ENCODE results near the gene TNFAIP8L3. TPM values are rescaled to one million over a fixed set of nuclear protein-coding genes. Genes with fewer than 3 reads are reported as not detected.
"Not testable (repeated sequence)": the region's sequence is repeated elsewhere in the genome, so short reads cannot be mapped to it uniquely, and the experiment has no call there.

The TNFAIP8L3 gene
- polyA plus RNA-seq, 1 donor = 2.2 TPM

DNA sequence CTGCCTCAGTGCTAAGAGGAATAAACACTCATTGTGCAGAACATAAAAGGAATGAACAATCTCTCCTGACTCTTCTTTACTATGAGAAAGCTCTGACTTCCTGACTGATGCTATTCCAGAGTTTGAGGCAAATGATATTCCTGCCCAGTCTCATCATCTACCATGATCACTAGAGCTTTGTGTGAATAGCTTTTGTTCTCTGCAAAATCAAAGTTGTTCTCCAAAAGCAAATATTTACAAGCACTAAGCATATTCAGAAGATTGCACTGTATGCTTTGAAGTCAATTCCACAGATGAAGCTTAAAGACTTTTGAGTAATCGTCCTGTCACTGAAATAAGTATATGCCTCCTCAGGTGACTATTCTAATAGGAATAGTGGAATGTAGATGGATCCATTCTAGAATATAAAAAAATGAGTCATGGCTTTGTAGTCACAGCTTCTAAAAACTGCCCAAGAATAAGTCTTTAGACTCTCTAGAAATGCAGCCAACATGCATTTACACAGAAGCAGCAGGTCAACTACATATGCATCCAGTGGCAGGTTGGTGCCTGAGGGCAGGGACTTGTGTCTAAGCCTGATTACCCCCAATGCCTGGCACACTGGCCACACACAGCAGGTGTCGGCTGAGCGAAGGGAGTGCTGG, 34.6 kb downstream of the TNFAIP8L3 start:
- DNase-seq = no peak

DNA sequence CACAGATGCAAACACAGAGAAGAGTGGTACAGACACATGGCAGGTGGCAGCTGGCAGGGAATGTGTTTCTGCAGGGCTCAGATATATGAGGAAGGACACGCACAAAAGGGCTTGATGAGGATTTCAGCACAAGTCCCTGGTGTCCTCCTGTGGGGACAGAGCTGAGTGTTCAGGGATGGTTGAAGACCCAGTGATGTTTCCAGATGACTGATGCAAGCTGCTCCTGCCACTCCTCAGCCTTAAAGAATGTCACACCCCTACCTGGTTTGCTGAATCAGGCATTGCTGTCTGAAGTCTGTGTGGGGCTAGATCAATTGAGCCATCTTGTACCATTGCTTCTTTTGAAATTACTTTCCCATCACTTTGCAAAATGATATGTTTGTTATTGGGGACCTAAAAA, 40.2 kb downstream of the TNFAIP8L3 start:
- no peak for DNase-seq

DNA sequence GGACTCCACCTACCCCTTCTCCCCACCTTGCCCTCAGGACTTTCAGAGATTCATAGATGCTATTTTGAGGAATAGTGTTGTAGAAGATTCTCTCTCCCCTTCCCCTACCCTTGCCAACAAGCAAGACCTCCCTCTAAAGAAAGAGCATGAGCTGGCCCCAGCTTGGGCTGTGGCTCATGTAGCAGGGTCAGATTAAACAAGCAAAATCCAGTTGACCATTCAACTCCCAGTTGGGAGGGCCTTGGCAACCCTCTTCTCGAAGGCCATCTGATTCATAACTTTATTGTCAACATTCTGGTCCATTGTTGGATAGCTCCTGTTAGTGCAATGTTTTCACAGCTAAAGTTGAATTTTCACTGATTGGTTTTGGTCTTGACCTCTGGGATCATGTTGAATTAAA, 41.1 kb downstream of the TNFAIP8L3 start:
- DNase-seq = no peak

DNA sequence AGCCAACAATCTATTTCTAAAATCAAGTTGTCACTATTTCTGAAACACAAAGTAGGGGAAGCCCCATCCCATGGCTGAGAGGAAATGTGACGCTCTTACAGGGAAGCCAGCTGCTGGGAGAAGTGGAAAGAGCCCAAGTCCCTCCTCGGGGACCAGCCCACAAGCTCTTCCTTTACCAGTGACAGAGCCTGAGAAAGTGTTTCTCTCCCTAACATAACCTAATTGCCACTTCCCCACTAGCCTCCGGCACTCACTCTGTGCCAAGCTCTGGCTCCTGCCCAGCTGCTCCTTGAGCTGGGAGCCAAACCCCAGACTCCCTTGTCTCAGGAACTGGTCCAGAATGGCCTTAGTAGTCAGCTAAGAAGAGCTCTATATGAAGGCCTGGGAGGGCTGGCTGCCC, 42.9 kb downstream of the TNFAIP8L3 start:
- no peak for DNase-seq

DNA sequence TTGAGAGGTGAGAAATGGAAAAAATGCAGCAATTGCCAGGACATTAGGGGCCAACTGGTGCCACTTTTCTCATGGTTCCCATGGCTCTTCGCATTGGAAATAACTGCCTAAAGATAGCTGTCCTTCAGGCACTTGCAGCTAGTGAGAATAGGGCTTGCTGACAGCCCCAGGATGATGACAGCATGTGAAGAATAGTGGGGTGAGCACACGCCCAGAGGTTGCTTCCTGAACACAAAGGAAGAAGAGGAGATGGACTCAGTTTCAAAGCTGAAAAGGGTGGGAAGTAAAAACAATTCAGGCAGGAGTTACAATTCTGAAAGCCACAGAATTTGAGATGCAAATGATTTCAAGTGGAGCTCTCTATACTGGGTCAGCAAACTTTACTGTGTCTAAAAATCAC, 45.6 kb downstream of the TNFAIP8L3 start:
- no peak for DNase-seq

DNA sequence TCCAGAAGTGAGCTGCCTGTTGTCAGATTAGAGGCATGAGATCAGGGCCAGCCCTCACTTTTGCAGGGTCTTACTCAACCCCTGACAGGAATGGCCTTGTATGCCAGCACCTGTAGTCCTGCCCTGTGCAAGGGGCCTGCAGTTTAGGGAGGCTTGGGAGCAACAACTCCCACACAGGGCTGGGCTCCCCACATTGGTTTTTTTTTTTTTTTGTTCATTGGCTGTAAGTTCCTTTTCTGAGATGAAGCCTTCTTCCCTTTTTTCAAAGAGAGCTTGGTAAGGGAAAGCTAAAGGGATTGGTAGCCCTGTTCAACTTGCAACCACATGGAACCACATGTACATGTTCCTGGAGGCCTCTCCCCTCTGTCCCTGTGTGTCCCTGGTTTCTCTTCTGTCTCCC, 46.4 kb downstream of the TNFAIP8L3 start:
- DNase-seq = no peak

DNA sequence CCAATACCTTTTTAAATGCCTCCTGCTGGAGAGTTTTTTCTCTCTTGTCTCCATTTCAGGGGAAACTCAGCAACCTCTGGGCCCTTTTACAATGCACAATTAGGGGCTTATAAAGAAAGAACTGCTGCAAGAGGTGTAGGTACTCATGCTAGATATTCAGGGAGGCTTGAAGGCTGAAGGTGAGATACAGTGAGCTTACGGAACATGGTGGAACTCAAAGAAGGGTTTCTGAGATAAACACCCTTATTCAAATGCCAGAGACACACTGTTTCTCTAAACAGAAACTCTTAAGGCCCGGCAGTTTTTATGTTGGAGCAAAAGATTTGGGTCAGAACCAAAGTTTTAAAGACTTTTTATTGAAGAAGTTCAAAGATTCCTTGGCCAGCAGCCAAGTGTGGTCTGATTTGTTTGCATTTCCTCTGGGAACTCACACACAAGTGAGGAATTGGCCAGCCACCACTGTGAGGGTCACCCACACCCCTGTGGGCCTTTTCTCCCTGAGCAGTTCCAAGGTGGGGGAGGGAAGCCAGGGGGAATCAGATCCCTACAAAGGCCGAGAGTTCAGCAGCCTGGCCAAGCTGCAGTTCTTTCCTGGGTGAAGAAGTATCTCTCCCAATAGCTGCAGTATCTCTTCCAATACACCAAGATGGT, 47.8 kb downstream of the TNFAIP8L3 start:
- no peak for DNase-seq

DNA sequence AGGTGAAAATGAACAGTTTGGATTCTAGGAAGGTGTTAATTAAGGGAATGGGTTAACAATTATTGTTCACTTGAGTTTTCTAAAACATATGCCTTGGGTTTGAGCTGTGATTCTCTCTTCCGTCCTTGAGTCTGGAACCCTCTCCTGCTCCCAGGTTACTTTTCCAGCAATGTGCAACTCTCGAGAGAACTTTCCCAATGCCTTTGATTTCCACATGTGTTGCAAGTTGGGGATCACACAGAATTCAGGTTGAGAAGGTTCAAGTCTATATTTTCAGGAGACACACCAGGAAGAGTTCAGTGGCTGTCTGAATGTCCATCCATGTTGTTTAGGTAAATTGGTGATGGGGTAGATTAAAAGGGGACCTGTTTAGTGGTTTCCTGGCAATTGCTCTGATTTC, 48.7 kb downstream of the TNFAIP8L3 start:
- DNase-seq = no peak

DNA sequence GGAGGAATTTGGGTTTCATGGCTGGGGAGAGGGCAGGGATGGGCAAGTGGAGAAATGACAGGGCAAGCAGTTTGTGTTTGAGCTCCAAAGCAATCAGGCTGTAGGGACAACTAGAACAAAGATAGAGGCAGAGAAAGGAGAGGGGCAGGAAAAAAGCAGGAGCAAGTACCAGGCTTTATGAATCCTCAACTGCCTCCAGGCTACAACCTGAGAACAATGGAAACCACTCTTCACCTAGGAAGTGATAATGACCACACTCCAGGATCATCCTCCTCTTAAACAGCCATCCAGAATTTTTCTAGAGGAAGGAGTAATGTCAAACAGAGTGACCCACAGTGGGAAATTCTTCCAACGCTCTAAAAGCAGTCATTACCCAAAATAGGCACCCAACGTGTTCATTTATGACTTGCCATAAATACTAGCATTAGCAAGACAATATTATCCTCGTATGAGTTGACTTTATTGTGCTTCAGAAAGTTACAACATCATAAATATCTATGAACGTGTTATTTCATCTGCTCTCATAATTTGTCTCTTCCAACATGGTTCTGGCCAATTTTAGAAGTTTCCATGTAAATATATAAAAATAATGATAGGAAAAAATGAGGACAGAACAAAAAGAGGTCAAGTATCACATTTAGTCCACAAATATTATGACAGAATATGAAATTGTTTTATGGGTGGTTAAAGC, 50.5 kb downstream of the TNFAIP8L3 start:
- DNase-seq = no peak

DNA sequence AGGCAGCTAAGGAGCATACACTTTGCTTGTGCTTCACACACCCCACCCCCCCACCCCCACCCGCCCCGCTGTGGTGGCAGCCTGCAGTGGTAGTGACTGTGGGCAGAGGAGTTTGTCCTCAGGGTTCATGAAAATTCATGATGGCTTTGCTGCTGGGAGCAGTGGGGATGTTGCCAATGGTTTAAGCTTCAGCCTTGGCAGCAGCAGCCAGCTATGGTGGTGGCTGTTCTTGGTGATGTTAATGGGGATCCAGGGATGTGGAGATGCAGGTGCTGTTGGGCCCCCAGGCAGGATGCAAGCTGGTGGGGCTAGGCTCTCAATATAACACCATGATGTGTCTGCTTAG, 55.8 kb downstream of the TNFAIP8L3 start:
- no peak for DNase-seq

DNA sequence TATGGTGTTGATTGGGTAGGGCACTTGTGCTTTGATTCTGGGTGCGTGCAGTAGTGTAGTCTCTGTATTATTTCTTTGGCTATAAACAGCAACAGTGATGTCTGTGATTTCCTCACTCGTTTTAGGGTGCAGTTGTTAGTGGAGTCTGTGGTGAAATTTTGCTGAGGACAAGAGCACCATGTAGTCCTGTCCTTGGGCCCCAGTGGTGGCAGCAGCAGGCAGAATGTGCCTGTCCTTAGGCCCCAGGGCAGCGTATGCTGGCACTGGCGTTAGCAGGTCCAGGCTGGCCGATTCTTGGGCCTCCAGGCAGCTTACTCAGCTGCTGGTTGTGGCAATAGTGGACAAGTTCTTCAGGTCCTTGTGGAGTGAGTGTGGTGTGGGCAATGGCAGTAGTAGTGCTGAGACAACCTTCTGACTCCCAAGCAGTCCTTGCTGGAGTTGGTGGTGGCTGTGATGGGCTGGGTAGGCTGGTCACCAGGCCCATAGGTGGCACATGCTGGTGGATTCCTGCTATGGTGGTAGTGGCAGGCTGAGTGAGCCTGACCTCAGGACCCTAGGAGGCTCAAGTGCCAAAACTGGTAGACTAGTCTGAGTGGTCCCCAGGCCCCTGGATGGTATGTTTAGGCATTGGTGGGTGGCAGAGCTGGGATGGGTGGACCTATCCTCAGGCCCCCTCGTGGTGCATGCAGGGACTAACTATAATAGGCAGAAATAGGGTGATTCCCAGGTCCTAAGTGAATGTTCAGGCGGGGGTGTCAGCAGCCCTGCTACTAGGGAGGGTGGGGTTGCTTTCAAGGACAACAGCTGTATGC, 56.3 kb downstream of the TNFAIP8L3 start:
- DNase-seq = no peak

DNA sequence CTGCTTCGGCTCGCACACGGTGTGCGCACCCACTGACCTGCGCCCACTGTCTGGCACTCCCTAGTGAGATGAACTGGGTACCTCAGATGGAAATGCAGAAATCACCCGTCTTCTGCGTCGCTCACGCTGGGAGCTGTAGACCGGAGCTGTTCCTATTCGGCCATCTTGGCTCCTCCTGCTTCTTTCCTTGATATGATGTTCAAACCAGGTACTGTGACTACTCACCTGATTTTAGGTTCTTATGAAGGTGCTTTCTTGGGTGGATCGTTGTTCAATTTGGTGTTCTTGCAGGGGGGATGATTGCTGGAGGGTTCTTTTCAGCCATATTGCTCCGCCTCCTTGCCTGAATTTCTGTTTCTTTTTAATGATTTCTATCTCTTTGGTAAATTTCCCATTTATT, 57.2 kb downstream of the TNFAIP8L3 start:
- DNase-seq = not testable (repeated sequence)

DNA sequence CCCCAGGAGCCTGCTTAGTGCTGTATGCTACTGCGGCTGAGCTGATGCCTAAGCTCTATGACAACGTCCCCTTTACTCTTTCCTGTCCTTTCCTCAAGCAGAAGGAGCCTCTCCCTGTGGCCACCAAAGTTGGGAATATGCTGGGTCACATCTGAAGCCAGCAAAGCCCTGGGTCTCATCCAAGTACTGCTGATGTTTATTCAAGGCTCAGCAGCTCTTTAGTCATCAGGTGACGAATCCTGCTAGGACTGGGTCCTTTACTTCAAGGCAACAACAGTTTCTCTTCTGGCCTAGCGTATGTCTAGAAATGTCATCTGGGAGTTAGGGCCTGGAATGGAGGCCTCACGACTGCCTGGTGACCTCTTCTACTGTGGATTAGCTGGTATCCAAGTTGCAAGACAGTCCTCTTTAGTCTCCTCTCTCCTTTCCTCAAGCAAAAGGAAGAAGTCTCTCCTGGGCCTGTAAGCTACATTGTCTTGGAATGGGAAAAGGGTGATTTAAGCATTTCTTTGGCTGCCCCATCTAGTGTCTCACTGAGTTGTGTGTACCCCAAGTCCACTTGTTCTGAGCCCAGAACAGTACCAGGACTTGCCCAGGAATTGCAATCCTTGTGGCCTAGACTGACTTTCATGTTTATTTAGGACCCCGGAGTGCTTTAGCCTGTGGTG, 63.9 kb downstream of the TNFAIP8L3 start:
- no peak for DNase-seq

DNA sequence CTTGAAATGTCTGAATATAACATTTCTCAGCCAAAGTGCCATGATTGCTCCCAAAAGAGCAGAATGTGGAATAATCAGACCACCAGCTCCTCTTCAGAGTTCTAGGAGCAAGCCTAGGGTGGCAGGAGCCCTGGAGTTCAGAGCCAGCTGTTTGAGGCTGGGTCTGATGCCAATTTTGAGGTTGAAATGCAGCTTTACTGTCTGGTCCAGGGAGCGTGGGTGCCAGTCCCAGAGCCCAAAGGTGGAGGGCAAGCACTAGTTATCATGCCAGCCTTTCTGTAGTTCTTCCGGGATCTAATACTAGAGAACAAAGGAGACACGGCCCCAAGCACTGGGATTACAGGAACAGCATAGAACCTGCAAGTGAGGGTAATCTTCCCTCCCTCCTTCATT, 69.3 kb downstream of the TNFAIP8L3 start:
- DNase-seq = no peak

DNA sequence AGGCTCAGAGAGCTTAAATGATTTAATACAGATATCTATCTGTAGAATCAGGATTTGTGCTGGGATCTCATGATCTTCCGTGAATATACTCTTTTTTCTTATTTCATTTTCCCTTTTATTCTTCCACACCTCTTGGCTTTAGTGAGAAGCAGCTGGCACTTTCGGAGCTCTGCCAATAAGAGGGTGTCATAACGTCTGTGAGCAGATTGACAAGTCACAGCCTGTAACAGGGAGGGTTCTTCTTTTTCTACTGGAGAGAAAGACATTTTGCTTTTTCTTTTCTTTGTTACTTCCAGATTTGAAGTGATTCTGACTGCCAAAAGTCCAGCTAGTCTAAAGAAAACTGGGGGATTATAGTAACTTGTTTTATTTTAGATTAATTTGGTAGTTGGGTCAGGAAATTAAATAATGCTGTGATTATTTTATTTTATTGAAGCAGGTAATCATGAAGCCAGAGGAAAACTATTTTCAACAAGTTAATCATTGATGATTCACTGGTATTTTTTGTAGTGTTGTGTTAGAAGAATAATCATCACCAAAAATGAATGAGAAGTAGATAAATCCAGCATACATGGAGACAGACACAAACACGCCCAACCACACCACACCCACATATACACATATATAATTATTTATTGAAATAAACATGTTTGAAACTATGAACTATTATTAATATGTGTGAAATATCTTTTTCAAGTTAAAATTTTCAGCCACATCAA, 69.8 kb downstream of the TNFAIP8L3 start:
- DNase-seq = no peak

DNA sequence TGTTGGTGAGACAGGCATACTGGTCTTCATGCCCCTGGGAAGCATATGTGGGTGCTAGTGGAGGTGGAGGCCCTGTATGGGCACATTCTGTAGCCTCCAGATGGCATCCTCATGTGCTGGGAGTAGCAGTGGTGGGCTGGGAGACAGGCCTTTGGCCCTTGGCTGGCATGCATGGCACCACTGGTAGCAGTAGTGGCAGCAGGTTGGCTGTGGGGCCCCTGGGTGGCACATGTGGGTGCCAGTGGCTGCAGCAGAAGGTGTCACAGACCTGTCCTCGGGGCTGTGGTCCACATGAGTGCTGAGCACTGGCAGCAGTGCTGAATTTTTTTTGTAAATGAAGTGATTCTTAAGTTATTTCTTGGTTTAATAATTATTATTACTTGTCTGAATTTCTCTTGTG, 71.2 kb downstream of the TNFAIP8L3 start:
- DNase-seq = no peak

DNA sequence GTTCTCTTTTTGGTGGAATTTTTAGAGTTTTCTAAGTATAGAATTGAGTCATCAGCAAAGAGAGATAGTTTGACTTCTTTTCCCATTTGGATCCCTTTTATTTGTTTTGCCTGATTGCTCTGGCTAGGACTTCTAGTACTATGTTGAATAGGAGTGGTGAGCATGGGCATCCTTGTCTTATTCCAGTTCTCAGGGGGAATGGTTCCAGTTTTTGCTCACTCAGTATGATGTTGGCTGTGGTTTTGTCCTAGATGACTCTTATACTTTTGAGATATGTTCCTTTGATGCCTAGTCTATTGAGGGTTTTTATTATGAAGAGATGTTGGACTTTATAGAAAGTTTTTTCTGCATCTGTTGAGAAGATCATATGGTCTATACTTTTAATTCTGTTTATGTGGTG, 72.5 kb downstream of the TNFAIP8L3 start:
- DNase-seq = no peak

DNA sequence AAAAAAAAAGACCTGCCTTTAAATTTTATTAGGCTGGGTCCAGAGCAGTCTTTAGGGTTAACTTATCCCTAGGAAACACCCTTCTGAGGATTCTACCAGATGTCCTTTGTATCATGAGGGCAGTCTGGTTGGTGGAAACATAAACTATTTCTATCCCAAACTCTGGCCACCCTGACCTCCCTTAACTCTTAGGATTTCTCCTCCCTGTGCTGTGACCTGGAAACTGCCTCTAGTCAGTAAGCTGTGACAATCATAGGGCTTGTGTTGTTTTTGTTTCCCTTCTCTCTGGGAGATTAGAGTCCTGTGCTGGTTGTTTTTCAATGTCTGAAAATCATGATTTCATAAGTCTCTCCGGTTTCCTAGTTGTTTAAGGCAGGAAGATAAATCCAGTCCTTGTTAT, 78.1 kb downstream of the TNFAIP8L3 start:
- no peak for DNase-seq

DNA sequence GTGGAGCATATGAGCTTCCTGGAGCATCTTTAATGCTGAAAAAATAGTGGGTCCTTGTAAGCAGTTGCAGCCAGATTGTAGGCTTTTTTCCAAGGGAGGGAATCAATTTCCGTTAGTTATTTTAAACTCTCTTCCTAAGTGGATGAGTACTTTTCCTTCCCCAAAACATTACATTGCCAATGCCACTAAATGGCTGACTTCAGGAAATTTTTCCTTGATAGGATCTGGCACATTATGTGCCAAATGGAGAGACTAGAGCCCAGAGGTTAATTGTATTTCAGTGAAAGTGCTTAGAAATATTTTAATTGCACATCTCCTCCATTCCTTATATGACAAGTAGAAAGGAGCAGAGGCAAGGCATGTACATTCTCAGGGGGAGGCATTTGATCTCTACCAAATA, 83.5 kb downstream of the TNFAIP8L3 start:
- DNase-seq = no peak

DNA sequence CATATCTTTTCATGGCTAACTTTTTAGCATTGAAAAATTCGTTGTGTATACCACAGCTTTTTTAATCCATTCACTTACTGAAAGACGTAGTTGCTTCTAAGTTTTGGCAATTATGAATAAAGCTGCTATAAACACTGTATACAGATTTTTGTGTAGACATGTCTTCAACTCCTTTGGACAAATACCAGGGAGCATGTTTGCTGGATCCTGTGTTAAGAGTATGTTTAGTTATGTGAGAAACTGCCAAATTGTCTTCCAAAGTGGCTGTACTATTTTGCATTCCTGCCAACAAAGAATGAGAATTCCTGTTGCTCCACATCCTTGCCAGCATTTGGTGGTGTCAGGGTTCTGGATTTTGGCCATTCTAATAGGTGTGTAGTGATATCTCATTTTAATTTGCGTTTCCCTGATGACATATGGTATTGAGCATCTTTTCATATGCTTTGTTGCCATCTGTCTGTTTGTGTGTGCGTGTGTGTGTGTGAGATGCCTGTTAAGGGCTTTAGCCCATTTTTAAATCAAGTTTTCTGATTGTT, 87.5 kb downstream of the TNFAIP8L3 start:
- DNase-seq = no peak
